GM21528 (cell line): ENCODE data around the gene BIRC6.
"Not testable (repeated sequence)": the region's sequence is repeated elsewhere in the genome, so short reads cannot be mapped to it uniquely, and the experiment has no call there.

Source experiments
- ATAC-seq: cut with Tn5 transposase; IDR thresholded peaks from one replicate; pipeline ENCODE4 v1.9.1; 2021; ENCODE audit warnings: mild to moderate bottlenecking, moderate library complexity; ENCODE audit not compliant: unreplicated experiment, low FRiP score

BIRC6 gene, protein sequence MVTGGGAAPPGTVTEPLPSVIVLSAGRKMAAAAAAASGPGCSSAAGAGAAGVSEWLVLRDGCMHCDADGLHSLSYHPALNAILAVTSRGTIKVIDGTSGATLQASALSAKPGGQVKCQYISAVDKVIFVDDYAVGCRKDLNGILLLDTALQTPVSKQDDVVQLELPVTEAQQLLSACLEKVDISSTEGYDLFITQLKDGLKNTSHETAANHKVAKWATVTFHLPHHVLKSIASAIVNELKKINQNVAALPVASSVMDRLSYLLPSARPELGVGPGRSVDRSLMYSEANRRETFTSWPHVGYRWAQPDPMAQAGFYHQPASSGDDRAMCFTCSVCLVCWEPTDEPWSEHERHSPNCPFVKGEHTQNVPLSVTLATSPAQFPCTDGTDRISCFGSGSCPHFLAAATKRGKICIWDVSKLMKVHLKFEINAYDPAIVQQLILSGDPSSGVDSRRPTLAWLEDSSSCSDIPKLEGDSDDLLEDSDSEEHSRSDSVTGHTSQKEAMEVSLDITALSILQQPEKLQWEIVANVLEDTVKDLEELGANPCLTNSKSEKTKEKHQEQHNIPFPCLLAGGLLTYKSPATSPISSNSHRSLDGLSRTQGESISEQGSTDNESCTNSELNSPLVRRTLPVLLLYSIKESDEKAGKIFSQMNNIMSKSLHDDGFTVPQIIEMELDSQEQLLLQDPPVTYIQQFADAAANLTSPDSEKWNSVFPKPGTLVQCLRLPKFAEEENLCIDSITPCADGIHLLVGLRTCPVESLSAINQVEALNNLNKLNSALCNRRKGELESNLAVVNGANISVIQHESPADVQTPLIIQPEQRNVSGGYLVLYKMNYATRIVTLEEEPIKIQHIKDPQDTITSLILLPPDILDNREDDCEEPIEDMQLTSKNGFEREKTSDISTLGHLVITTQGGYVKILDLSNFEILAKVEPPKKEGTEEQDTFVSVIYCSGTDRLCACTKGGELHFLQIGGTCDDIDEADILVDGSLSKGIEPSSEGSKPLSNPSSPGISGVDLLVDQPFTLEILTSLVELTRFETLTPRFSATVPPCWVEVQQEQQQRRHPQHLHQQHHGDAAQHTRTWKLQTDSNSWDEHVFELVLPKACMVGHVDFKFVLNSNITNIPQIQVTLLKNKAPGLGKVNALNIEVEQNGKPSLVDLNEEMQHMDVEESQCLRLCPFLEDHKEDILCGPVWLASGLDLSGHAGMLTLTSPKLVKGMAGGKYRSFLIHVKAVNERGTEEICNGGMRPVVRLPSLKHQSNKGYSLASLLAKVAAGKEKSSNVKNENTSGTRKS (N-terminal part only)

DNA sequence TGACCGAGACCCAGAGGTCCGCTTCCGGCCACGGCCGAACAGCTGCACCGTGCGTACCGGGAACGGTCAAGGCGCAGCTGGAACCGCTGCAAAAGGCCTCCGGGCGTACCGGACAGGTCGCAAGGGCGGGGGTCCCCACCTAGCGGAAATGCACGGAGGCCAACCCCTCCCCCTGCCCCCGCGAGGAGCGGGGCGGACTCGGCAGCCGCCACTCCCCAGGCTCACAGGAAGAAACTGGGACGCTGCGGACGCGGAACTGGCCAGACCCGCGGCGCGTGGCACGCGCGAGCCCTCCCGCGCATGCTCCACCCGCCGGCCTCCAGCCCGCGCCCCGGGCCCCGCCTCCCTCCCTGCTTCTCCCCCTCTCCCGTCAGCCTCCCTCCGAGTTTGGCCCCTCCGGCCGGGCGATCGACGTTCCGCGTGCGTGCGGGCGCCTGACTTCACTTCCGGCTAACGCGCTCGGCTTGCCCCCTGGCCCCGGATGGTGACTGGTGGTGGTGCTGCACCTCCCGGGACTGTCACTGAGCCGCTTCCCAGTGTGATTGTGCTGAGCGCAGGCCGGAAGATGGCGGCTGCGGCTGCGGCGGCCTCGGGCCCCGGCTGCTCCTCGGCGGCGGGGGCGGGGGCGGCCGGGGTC, at the start of gene BIRC6:
BIRC6 (plus strand) TSS at position 343 of the 637 bp plus-strand sequence; CDS start at position 482, 139 bp downstream.
- peak; percentile 91 for ATAC-seq

DNA sequence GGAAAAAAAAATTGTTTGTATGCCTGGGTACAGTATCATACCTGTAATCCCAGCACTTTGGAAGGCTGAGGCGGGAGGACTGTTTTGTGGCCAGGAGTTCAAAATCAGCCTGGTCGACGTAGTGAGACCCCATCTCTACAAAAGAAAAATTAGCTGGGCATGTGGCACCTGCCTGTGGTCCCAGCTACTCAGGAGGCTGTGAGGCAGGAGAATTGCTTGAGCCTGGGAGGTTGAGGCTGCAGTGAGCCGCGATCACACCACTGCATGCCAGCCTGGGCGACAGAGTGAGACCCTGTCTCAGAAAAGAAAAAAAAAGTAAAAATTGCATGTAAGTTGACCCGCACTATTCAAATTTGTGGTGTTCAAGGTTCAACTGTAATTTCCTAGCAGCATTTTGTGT, 46.2 kb upstream of the BIRC6 start:
- no peak for ATAC-seq

DNA sequence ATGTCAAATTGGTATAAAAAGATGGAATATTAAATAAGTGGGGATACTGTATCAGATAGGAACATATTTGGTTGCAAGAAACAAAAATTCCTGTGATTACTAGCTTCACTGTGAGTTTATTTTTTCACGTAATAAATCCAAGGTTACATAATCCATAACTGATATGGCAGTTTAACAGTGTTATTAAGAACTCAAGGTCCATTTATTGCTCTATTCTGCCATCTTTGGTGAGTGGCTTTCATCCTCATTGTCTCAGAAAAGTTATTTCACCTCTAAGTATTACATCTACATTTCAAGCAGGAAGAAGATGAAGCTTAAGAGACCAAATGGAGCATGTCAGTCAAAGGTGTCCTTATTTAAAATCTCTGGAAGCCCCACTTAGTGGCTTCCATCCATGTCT, 41.9 kb upstream of the BIRC6 start:
- no peak for ATAC-seq

DNA sequence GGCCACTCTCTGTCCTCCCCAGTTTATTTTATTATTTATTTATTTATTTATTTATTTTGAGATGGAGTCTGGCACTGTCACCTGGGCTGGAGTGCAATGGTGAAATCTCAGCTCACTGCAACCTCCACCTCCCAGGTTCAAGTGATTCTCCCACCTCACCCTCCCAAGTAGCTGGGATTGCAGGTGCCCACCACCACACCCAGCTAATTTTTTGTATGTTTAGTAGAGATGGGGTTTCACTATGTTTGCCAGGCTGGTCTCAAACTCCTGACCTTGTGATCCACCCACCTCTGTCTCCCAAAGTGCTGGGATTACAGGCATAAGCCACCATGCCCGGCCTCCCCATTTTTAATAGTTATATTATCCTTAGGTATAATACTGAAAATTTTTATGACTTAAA, 28.1 kb upstream of the BIRC6 start:
- not testable (repeated sequence) for ATAC-seq

DNA sequence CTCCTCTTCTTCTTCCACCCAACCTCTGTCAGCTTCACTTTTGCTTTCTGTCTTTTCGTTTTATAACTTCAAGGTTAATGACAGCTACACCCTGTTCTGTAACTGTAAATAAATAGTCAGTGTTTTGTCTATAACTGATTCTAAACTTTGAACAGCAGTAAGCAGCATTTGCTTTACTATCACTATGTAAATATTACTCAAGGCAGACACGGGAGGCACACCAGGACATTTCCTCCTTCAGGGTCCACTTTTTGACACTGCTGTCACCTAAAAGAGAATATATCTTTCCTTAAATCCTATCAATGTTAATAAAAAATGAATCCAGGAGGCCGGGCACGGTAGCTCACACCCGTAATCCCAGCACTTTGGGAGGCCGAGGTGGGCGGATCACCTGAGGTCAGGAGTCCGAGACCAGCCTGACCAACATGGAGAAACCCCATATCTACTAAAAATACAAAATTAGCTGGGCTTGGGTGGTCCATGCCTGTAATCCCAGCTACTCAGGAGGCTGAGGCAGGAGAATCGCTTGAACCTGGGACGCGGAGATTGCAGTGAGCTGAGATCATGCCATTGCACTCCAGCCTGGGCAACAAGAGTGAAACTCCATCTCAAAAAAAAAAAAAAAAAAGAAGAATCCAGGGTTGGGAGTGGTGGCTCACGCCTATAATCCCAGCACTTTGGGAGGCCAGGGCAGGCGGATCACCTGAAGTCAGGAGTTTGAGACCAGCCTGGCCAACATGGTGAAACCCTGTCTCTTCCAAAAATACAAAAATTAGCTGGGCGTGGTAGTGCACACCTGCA, 27.4 kb upstream of the BIRC6 start:
- ATAC-seq = not testable (repeated sequence)

DNA sequence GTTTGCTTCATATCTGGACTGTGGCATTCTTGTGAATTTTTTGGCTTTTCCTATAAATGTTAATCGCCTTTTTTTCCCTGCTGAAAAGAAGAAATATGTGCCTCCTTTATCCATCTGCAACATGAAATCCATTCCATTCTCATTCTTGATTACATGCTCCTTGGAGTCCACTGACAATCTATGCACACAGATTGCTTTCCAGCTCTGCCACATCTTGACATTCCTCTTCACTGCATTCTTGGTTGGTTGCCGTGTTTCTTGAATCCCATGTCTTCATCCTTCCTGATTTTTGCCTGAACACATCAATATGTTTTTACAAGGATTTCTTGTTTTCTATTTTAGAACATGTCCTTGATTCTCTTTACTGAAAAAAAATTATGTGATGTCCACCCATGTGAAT, 26.7 kb upstream of the BIRC6 start:
- no peak for ATAC-seq

DNA sequence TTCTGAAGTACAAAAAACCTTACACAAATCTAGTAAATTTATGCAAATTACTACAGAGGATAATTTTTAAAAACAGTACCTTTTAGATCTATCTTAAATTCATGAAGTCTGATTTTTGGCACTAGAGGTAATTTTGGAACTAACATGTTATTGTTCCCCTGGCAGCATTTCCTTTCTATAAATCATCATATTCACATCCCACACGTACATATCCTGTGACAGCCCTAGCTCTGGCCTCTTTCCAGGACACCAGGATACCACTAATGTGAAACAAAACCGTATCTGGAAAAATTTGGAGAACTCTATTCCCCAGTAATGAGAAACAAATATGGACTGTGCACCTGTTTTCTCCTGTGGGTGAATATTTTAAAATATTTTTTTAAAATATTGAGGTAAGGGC, 14.0 kb upstream of the BIRC6 start:
- no peak for ATAC-seq

DNA sequence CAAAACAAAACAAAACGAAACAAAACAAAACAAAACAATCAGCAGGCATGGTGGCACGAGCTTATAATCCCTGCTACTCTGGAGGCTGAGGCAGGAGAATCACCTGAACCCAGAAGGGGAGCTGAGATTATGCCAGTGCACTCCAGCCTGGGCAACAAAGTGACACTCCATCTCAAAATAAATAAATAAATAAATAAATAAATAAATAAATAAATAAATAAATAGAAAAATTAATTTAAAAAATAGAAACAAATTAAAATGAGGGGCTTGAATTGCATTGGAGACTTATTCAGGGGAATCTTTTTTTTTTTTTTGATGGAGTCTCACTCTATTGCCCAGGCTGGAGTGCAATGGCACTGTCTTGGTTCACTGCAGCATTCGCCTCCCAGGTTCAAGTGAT, 6.0 kb upstream of the BIRC6 start:
- not testable (repeated sequence) for ATAC-seq

DNA sequence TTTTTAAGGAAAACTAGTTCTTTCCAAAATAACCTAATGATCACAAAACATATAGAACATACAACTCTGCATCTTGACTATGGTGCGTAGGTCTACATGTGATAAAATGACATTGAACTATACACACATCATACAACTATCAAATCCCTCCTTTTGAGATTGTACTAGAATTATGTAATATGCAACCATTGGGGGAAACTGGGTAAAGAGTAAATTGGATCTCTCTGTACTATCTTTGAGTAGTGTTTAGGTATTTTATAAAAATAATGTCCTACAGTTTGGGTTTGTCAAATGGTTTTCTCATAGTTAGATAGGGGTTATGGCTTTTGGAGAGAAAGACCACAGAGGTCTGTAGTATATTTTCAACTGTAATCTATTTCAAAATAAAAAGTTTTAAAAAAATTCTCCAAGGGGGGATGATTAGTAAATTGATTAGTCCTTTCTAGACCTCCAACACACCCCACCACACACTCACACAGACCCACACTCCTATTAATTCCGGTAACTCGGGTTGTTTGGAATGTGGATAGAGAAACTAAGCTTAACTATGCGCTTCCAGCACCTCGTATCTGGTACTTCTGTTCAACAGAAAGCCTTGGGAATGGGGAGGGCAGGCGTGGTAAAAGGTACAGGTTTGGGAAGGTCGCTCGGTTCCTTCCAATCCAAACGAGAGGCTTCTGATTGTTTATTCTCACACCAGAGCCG, 695 bp upstream of the BIRC6 start:
- ATAC-seq = no peak

DNA sequence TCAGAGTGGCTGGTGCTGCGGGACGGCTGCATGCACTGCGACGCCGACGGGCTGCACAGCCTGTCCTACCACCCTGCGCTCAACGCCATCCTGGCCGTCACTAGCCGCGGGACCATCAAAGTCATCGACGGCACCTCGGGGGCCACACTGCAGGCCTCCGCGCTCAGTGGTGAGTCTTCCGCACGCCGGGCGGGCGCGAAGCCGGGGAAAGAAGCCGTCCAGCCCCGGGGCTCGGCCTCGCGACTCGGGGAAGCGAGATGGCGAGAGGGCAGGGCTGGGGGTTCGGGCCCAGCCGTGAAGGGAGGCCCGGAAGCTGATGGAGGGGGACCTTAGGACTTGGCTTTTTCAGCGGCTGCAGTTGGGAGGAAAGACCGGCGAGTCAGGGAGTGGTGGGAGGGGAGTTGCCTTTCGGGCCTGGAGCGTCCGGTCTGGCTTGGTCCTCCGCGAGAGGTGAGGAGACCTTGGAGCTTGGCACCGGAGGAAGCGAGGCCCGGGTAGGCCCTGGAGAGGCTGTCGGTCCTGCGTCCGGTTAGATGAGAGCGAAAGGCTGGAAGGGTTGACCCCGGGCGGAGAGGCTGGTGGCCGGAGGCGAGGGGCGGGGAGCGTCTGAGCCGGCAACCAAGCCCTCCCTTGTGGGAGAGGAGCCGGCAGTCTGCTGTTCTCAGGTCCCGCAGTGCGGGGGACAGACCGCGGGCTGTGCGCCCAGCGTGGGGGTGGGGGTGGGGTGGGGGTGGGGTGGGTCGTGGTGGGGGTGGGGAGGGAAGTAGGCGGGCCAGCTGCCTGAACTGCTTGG, 691 bp downstream of the BIRC6 start:
- peak; percentile 23 for ATAC-seq

DNA sequence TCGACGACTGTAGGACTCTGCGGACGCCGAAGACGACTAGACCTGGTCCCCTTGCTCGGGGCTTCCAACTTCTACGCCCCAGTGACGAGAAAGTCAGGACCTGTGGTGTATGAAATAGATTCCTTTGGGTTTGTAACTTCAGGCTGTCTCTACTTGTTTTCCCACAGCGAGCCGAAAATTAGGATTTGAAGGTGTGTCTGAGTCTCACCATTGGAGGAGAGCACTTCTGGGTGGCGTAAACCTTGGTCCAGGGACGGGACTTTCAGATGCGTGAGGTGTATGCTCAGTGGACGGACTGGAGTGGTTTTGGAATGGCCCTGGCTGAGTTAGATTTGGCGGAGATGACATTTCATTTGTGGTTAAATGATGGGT, 1.3 kb downstream of the BIRC6 start:
- ATAC-seq = no peak

DNA sequence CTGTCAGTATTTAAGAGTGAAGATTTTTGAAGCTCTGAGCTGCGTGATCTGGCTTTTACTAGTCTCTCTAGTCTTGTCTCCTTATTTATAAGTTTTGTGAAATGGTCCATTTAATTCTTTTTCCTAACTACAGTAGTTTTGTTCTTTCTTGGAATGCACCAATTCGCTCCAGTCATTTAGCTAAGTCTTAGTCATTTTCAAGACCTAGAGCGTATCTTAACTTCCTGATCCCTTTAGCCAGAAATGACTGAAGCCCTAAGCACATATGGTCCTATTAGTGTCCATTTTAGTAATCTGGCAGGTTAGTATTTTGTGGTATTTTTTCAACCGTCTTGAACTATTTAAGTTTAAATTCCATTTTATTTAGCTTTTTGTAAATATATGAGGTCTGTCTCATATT, 3.6 kb downstream of the BIRC6 start:
- ATAC-seq = no peak

DNA sequence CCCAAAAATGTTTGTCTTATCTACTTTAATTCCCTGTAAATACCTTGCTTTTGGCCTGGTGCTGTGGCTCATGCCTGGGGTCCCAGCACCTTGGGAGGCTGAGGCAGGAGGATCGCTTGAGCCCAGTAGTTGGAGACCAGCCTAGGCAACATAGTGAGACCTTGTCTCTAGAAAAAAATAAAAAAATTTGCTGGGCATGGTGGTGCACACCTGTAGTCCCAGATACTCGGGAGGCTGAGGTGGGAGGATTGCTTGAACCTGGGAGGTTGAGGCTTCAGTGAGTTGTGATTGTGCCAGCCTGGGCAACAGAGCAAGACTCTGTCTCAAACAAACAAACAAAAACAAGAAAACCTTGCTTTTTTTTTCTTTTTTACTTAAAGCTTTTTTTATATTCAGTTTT, 6.2 kb downstream of the BIRC6 start:
- not testable (repeated sequence) for ATAC-seq

DNA sequence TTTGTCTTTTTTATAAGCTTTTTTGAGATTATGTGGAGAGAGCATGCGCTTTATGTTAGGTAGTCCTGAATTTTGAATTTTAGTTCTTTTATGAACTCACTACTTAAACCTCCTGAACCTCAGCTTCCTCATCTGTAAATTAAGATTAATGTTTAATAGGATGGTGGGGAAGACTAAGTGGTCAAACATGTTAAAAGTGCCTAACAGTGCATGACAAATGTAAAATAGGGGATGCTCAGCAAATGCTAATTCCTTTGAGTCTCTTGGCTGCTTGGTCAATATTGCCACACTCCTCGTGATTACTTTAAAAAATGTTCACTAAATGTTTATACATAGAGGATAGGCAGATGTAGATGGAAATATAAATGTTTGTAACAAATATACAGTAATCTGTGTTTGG, 6.8 kb downstream of the BIRC6 start:
- peak; percentile 52 for ATAC-seq

DNA sequence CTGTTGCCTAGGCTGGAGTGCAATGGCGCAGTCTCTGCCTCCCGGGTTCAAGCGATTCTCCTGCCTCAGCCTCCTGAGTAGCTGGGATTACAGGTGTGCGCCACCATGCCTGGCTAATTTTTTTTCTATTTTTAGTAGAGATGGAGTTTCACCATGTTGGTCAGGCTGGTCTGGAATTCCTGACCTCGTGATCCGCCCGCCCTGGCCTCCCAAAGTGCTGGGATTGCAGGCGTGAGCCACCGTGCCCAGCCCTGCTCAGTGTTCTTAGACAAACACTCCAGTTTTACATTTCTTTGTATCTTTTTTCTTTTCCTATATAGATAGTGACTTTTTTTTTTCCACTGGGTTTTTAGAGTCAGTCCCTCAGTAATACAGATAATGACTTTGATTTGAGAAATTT, 7.5 kb downstream of the BIRC6 start:
- not testable (repeated sequence) for ATAC-seq

DNA sequence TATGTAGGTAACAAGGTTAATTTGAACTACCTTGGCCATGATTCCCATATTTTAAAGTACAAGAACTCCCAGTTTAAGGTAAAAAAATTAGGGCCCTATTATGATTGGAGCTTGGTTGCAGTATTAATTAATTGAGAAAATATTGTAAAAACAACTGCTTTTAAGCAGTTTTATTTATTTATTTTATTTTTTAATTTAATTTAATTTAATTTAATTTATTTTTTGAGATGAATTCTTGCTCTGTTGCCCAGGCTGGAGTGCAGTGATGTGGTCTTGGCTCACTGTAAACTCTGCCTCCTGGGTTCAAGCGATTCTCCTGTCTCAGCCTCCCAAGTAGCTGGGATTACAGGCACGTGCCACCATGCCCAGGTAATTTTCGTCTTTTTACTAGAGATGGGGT, 8.9 kb downstream of the BIRC6 start:
- ATAC-seq = not testable (repeated sequence)

DNA sequence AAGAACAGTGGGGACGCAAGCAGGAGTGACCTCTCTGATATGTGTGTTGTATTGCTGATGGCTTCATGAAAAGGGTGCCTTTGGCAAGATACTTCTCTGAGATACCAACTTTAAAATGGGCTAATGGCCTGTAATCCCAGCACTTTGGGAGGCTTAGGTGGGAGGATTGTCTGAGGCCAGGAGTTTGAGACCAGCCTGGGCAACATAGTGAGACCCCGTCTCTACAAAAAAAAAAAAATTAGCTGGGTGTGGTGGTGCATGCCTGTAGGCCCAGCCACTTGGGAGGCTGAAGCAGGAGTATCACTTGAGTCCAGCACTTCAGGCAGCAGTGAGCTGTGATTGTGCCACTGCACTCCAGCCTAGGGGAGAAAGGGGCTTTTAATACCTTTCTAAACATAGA, 9.8 kb downstream of the BIRC6 start:
- ATAC-seq = no peak

DNA sequence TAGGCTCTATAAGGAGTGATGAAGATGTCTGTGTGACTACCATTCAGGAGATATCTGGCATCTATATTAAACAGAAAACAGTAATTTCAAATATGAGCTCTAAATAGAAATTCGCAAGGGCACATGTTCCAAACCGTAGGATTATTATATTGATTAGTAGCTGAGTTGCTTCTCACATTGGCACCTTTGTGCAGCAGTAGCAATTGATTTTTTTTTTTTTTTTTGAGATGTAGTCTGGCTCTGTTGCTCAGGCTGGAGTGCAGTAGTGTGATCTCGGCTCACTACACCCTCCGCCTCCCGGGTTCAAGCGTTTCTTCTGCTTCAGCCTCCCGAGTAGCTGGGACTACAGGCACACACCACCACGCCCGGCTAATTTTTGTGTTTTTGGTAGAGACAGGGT, 12.4 kb downstream of the BIRC6 start:
- ATAC-seq = no peak
